Ovary (tissue), 3 donors: ENCODE measurements around the gene ZNF385A.

ENCODE experiments used
- CTCF ChIP-seq, 3 donors: fragments of 450-650 bp in 2 of 3; fragments of 200-600 bp in 1 of 3; IDR thresholded peaks; one replicate each; pipeline versions ENCODE4 v1.5.1 to v1.8.0; 2016 to 2022; ENCODE audit warnings: antibody characterized with exemption in 3 of 3, mild to moderate bottlenecking in 1 of 3
- EP300 ChIP-seq: sonication (generic); formaldehyde crosslinking; IDR thresholded peaks from one replicate; pipeline ENCODE4 v1.6.1; 2017; ENCODE audit warnings: antibody characterized with exemption
- POLR2A ChIP-seq: fragments of 450-650 bp; IDR thresholded peaks from one replicate; pipeline ENCODE4 v1.6.1; 2017; ENCODE audit warnings: antibody characterized with exemption, mild to moderate bottlenecking, moderate library complexity
- donor health status: DM: no; HTN: no; CAD: no.

- TF ChIP-seq CTCF (IDR thresholded peaks at IDR 0.05) (no peak), POLR2A (no peak), EP300 (no peak)
Observed at GRCh38 chr12:54394986-54395385, 10.5 kb upstream of the ZNF385A start.
